Suppressor macrophage (primary cell): Measurements from ENCODE around the gene LIN37.

Experiments used
- DNase-seq, 4 experiments: peaks; one replicate each; pipeline ENCODE4 v3.0.0-alpha.2; 2020 to 2022

The LIN37 gene

GRCh38 chr19:35736913-35737886, 11.2 kb upstream of the LIN37 start:
- DNase-seq, result no peak

GRCh38 chr19:35738021-35738886, 10.1 kb upstream of the LIN37 start:
- DNase-seq, result no peak

- DNase-seq, result no peak
Observed at GRCh38 chr19:35738887-35739229, 9.5 kb upstream of the LIN37 start.

GRCh38 chr19:35739275-35740107, 8.9 kb upstream of the LIN37 start:
- DNase-seq, result no peak

- DNase-seq, result no peak
Observed at GRCh38 chr19:35740108-35740422, 8.3 kb upstream of the LIN37 start.

GRCh38 chr19:35740423-35741202, 7.8 kb upstream of the LIN37 start:
- peak; percentile 97 to 99 (median 98) for DNase-seq

GRCh38 chr19:35741203-35741515, 7.2 kb upstream of the LIN37 start:
- no peak for DNase-seq

GRCh38 chr19:35742121-35742724, 6.2 kb upstream of the LIN37 start, which contains the start of gene IGFLR1:
TSS of gene IGFLR1 (minus strand) at chr19:35742452. CDS start at chr19:35741180, 1,272 bp downstream.
- DNase-seq, result peak; percentile 81 to 94 (median 91)

- no peak for DNase-seq
Observed at GRCh38 chr19:35743640-35744429, 4.5 kb upstream of the LIN37 start.

- peak; percentile 95 to 98 (median 98) for DNase-seq
Observed at GRCh38 chr19:35744430-35745327, 3.7 kb upstream of the LIN37 start.

GRCh38 chr19:35745328-35746086, 2.9 kb upstream of the LIN37 start, which contains the start of the genes PSENEN and U2AF1L4:
TSS of gene PSENEN (plus strand) at chr19:35745651. CDS start at chr19:35745931, 280 bp downstream.
TSS of gene U2AF1L4 (minus strand) at chr19:35745418. CDS start at chr19:35745391, 27 bp downstream.
- DNase-seq, result peak; percentile 99 to 100 (median 100)

- peak in 1 of 4 experiments; percentile 9 for DNase-seq
Observed at GRCh38 chr19:35746087-35746462, 2.3 kb upstream of the LIN37 start.

- DNase-seq, result peak in 3 of 4 experiments; percentile 29 to 53 (median 37)
Observed at GRCh38 chr19:35746531-35746930, 1.8 kb upstream of the LIN37 start.

- DNase-seq, result no peak
Observed at GRCh38 chr19:35750167-35750566, 1.8 kb downstream of the LIN37 start.

- DNase-seq, result no peak
Observed at GRCh38 chr19:35751839-35752745, 3.7 kb downstream of the LIN37 start.

GRCh38 chr19:35752746-35753350, 4.5 kb downstream of the LIN37 start:
- DNase-seq, result no peak
